ENCODE measurements around the gene FBXO46. TPM values are rescaled to one million over a fixed set of nuclear protein-coding genes. Genes with fewer than 3 reads are reported as not detected.

FBXO46 gene
- total and polyA plus RNA-seq, 2 donors (not counting 1 experiment from before 2014, with no cell fraction given) = 19.9 to 44.5 TPM

- Mint-ChIP-seq H3K27ac (no peak overlapping the region), H3K4me1 (peaks cover 24% of the 10 kb centered on the region), H3K9me3 (ENCODE audit: insufficient read depth) (no peaks in the 10 kb centered on the region), H3K4me3 (peak overlapping the region; percentile 76), H3K27me3 (peaks cover 10% of the 10 kb centered on the region)
- 4% methylated on average over 102 of the region's 102 CpGs for WGBS (ENCODE audit: insufficient coverage)
- POLR2A ChIA-PET = interaction anchor here (0.5 to 3.9 kb wide), 4 partner anchors 24 to 95 kb away, joined by 3 to 23 read pairs (median 12); partner anchors contain the start of genes DMWD and SYMPK
- DNase-seq = peak; percentile 69
- Histone ChIP-seq H3K27me3 (replicated peaks in 1 of 4; ENCODE audit: control extremely low read depth in 1 of 4, control insufficient read depth in 3 of 4, insufficient read depth in 4 of 4, low read length in 3 of 4) (peaks cover 0 to 36% (median 8%) of the 10 kb centered on the region in 4 experiments), H2AFZ (ENCODE audit: insufficient read depth, low read depth, low read length, poor library complexity, severe bottlenecking) (peak overlapping the region; percentile 93), H3K79me2 (ENCODE audit: control insufficient read depth, insufficient read depth, low read length) (no peaks in the 10 kb centered on the region), H3K4me2 (replicated peaks; ENCODE audit: low read depth, low read length, poor library complexity, severe bottlenecking) (peak overlapping the region; percentile 96), H3K9ac (ENCODE audit: low read length) (peak overlapping the region; percentile 78), H3K27ac (ENCODE audit: low read length in 2 of 2) (no peak overlapping the region), H4K20me1 (ENCODE audit: control insufficient read depth, insufficient read depth, low read length, poor library complexity, severe bottlenecking) (no peaks in the 10 kb centered on the region), H3K36me3 (replicated peaks in 1 of 2; ENCODE audit: control extremely low read depth in 1 of 2, control insufficient read depth in 1 of 2, extremely low read depth in 1 of 2, insufficient read depth in 2 of 2, low read length in 1 of 2) (no peaks in the 10 kb centered on the region), H3K4me1 (ENCODE audit: control insufficient read depth in 2 of 2, insufficient read depth in 2 of 2, low read length in 2 of 2) (peaks cover 12 to 31% of the 10 kb centered on the region in 2 donors), H3K4me3 (ENCODE audit: control extremely low read depth in 1 of 5, extremely low read depth in 1 of 5, insufficient read depth in 1 of 5, low read depth in 2 of 5, low read length in 4 of 5) (peak overlapping the region in 4 of 5 experiments; percentile 31 to 84 (median 76)), H3K9me3 (ENCODE audit: control extremely low read depth in 1 of 3, control insufficient read depth in 2 of 3, insufficient read depth in 1 of 3, low read length in 2 of 3) (peaks cover 0 to 3% (median 0%) of the 10 kb centered on the region in 3 donors)
- no peak for ATAC-seq (ENCODE audit: low read depth)
- intact Hi-C loops (cut with micrococcal nuclease) = loop anchor here (2.0 kb wide), 1 partner anchor 37 kb away; the partner anchor contains the start of gene FBXO46
- TF ChIP-seq EZH2 (IDR thresholded peaks at IDR 0.05; ENCODE audit: borderline replicate concordance, insufficient read depth, low read depth, low read length, poor library complexity, severe bottlenecking) (no peak), CTCF (IDR thresholded peaks at IDR 0.05) (no peak)
- CTCF ChIA-PET = interaction anchor here (1.5 to 8.3 kb wide), 6 partner anchors 25 to 114 kb away, joined by 3 to 302 read pairs (median 16); partner anchors contain the start of genes DMWD, QPCTL and SNRPD2
These were observed 37.4 kb upstream of the FBXO46 start for GRCh38 chr19:45767881-45768654.
